H9 (cell line): ENCODE measurements around the gene XRN2. TPM values are rescaled to one million over a fixed set of nuclear protein-coding genes. Genes with fewer than 3 reads are reported as not detected.

Experiments used
- DNase-seq: peaks from one replicate; pipeline ENCODE4 v3.0.0-alpha.2; 2017
- H2AFZ ChIP-seq: one replicate; pipeline ENCODE4 v1.6.1; 2013; ENCODE audit warnings: mild to moderate bottlenecking, low read length, control low read depth, moderate library complexity
- H2AK5ac ChIP-seq: 2 replicates; pipeline ENCODE4 v1.6.1; 2013; ENCODE audit warnings: low read length, control low read depth, mixed read lengths; ENCODE audit not compliant: insufficient read length
- H2BK120ac ChIP-seq: one replicate; pipeline ENCODE4 v1.6.1; 2013; ENCODE audit warnings: low read depth, mild to moderate bottlenecking, low read length, control low read depth, inconsistent platforms; ENCODE audit not compliant: poor library complexity, severe bottlenecking
- H2BK12ac ChIP-seq: 2 replicates; pipeline ENCODE4 v1.6.1; 2013; ENCODE audit warnings: low read length, control low read depth, mixed read lengths, low read depth; ENCODE audit not compliant: insufficient read length
- H2BK15ac ChIP-seq: 2 replicates; pipeline ENCODE4 v1.6.1; 2013; ENCODE audit warnings: low read depth, low read length, control low read depth
- H2BK20ac ChIP-seq: one replicate; pipeline ENCODE4 v1.6.1; 2013; ENCODE audit warnings: low read depth, mild to moderate bottlenecking, low read length, control low read depth, inconsistent platforms; ENCODE audit not compliant: poor library complexity, severe bottlenecking
- H2BK5ac ChIP-seq: 2 replicates; pipeline ENCODE4 v1.6.1; 2013; ENCODE audit warnings: low read length, control low read depth, mixed read lengths; ENCODE audit not compliant: insufficient read length
- H3K14ac ChIP-seq: 2 replicates; pipeline ENCODE4 v1.6.1; 2013; ENCODE audit warnings: low read length, control low read depth; ENCODE audit not compliant: insufficient read depth
- H3K18ac ChIP-seq: 2 replicates; pipeline ENCODE4 v1.6.1; 2013; ENCODE audit warnings: low read depth, mild to moderate bottlenecking, mixed read lengths, low read length, control low read depth; ENCODE audit not compliant: insufficient read length
- H3K23ac ChIP-seq: 2 replicates; pipeline ENCODE4 v1.6.1; 2013; ENCODE audit warnings: low read length, control low read depth, mixed read lengths, low read depth; ENCODE audit not compliant: insufficient read length
- H3K23me2 ChIP-seq: 2 replicates; pipeline ENCODE4 v1.6.1; 2013; ENCODE audit warnings: low read depth, mild to moderate bottlenecking, mixed read lengths, low read length, control low read depth; ENCODE audit not compliant: insufficient read length, poor library complexity, severe bottlenecking
- H3K27ac ChIP-seq: 2 replicates; pipeline ENCODE4 v1.5.1; 2013; ENCODE audit warnings: low read length, control low read depth, mixed read lengths, low read depth; ENCODE audit not compliant: insufficient read length
- H3K27me3 ChIP-seq: 2 replicates; pipeline ENCODE4 v1.6.1; 2013; ENCODE audit warnings: low read length, control low read depth, inconsistent platforms; ENCODE audit not compliant: insufficient read depth
- H3K4ac ChIP-seq: 2 replicates; pipeline ENCODE4 v1.6.1; 2013; ENCODE audit warnings: low read depth, mild to moderate bottlenecking, control low read depth, inconsistent platforms, low read length, moderate library complexity
- H3K4me1 ChIP-seq: 2 replicates; pipeline ENCODE4 v1.6.1; 2013; ENCODE audit warnings: low read length, control low read depth, inconsistent platforms; ENCODE audit not compliant: insufficient read depth
- H3K4me2 ChIP-seq: 2 replicates; pipeline ENCODE4 v1.6.1; 2013; ENCODE audit warnings: low read length, control low read depth, mixed read lengths; ENCODE audit not compliant: insufficient read length, insufficient read depth
- H3K56ac ChIP-seq: 2 replicates; pipeline ENCODE4 v1.6.1; 2013; ENCODE audit warnings: low read depth, mild to moderate bottlenecking, mixed read lengths, low read length, control low read depth; ENCODE audit not compliant: insufficient read length
- H3K79me1 ChIP-seq: 2 replicates; pipeline ENCODE4 v1.6.1; 2013; ENCODE audit warnings: low read depth, mild to moderate bottlenecking, moderate library complexity, low read length, control low read depth, inconsistent platforms; ENCODE audit not compliant: insufficient read depth, poor library complexity, severe bottlenecking
- H3K79me2 ChIP-seq: 2 replicates; pipeline ENCODE4 v1.6.1; 2013; ENCODE audit warnings: low read length, control low read depth, inconsistent platforms; ENCODE audit not compliant: insufficient read depth
- H3K9ac ChIP-seq: 2 replicates; pipeline ENCODE4 v1.6.1; 2013; ENCODE audit warnings: low read length, control low read depth, mixed read lengths; ENCODE audit not compliant: insufficient read length; ENCODE audit errors: extremely low read depth
- H3K9me3 ChIP-seq: one replicate; pipeline ENCODE4 v1.6.1; 2013; ENCODE audit warnings: low read depth, low read length, inconsistent platforms; ENCODE audit not compliant: control insufficient read depth
- H3T11ph ChIP-seq: one replicate; pipeline ENCODE4 v1.6.1; 2013; ENCODE audit warnings: mild to moderate bottlenecking, low read length, control low read depth, inconsistent platforms
- H4K20me1 ChIP-seq: one replicate; pipeline ENCODE4 v1.6.1; 2013; ENCODE audit not compliant: control insufficient read depth, insufficient read length, insufficient read depth
- H4K5ac ChIP-seq: 2 replicates; pipeline ENCODE4 v1.6.1; 2013; ENCODE audit warnings: low read depth, mild to moderate bottlenecking, mixed read lengths, low read length, control low read depth; ENCODE audit not compliant: insufficient read length
- H4K8ac ChIP-seq: replicated peaks from 2 replicates; pipeline ENCODE4 v1.6.1; 2013; ENCODE audit warnings: low read length, control low read depth, mixed read lengths, low read depth; ENCODE audit not compliant: insufficient read length
- H4K91ac ChIP-seq: 2 replicates; pipeline ENCODE4 v1.6.1; 2013; ENCODE audit warnings: low read depth, mild to moderate bottlenecking, moderate library complexity, mixed read lengths, low read length, control low read depth; ENCODE audit not compliant: insufficient read length
- H3K27ac Mint-ChIP-seq, 3 experiments: 2 replicates in 2 of 3; 3 replicates in 1 of 3; pipeline ENCODE4 v1.8.0; 2020 to 2021; ENCODE audit warnings: mixed read lengths in 3 of 3, mild to moderate bottlenecking in 1 of 3, moderate library complexity in 1 of 3
- H3K27me3 Mint-ChIP-seq: 2 replicates; pipeline ENCODE4 v1.8.0; 2021; ENCODE audit warnings: low read depth, mild to moderate bottlenecking, moderate library complexity, mixed read lengths
- H3K36me3 Mint-ChIP-seq, 3 experiments: 2 replicates in 2 of 3; 3 replicates in 1 of 3; pipeline ENCODE4 v1.8.0; 2020 to 2021; ENCODE audit warnings: low read depth in 3 of 3, mixed read lengths in 3 of 3; ENCODE audit not compliant: insufficient read depth in 1 of 3
- H3K4me1 Mint-ChIP-seq, 2 experiments: 2 replicates each; pipeline ENCODE4 v1.8.0; 2020; ENCODE audit warnings: mixed read lengths in 2 of 2
- H3K4me3 Mint-ChIP-seq, 2 experiments: 2 replicates in 1 of 2; 3 replicates in 1 of 2; pipeline ENCODE4 v1.8.0; 2020 to 2021; ENCODE audit warnings: mild to moderate bottlenecking in 2 of 2, mixed read lengths in 2 of 2, moderate library complexity in 1 of 2
- H3K9me3 Mint-ChIP-seq, 2 experiments: 2 replicates in 1 of 2; 3 replicates in 1 of 2; pipeline ENCODE4 v1.8.0; 2020; ENCODE audit warnings: mild to moderate bottlenecking in 2 of 2, mixed read lengths in 2 of 2, moderate library complexity in 1 of 2
- CTCF ChIP-seq: fragments of 200-600 bp; sonication (generic); conservative IDR thresholded peaks from 3 replicates; pipeline ENCODE4 v1.8.0; 2021; ENCODE audit warnings: antibody characterized with exemption, mild to moderate bottlenecking
- whole genome bisulfite sequencing: extraction: QIAGEN DNeasy Blood & Tissue Kit; methylation state at CpG from one replicate; pipeline ENCODE4 v1.1.7; 2013; ENCODE audit warnings: missing lambda C conversion rate, low lambda C conversion rate, mixed read lengths; ENCODE audit not compliant: insufficient read length; ENCODE audit errors: extremely low coverage; 5-methylcytosine and 5-hydroxymethylcytosine counted together
- total RNA-seq: library from RNA; stranded (reverse); gene quantifications from 2 replicates; pipeline ENCODE4 v1.2.1, GENCODE V29; 2021

The XRN2 gene
- total RNA-seq, 1 experiment from 2014 or later: 96.7 TPM

GRCh38 chr20:21396599-21397340 lies 93.6 kb downstream of the XRN2 start:
- H3K4me1 ChIP-seq: peaks cover 2% of the 10 kb centered on the region; the same call in 1 of the 2 replicates
- H3K27ac ChIP-seq: no peak overlapping the region
- H3K56ac ChIP-seq: no peak overlapping the region
- no peak overlapping the region for H2BK12ac ChIP-seq
- no peak overlapping the region for H3K18ac ChIP-seq
- peaks cover 92% of the 10 kb centered on the region for H3K27me3 Mint-ChIP-seq
- H2BK120ac ChIP-seq: no peak overlapping the region
- H2BK15ac ChIP-seq: no peak overlapping the region; the same call in 1 of the 2 replicates
- H2AK5ac ChIP-seq: no peak overlapping the region
- H3K27me3 ChIP-seq: peaks cover 51% of the 10 kb centered on the region
- H3K9me3 Mint-ChIP-seq: peaks cover 0 to 4% of the 10 kb centered on the region in 2 experiments; a peak in 2 of 5 replicates
- no peaks in the 10 kb centered on the region for H3K79me1 ChIP-seq
- no peaks in the 10 kb centered on the region for H3K23me2 ChIP-seq
- no peak overlapping the region for H4K5ac ChIP-seq
- peaks cover 7 to 15% of the 10 kb centered on the region in 2 experiments for H3K4me1 Mint-ChIP-seq
- no peak overlapping the region; the same call in 1 of the 2 replicates for H3K14ac ChIP-seq
- H3K23ac ChIP-seq: no peak overlapping the region
- no peak overlapping the region for H3K4ac ChIP-seq
- H4K91ac ChIP-seq: no peak overlapping the region
- H3K79me2 ChIP-seq: no peaks in the 10 kb centered on the region
- H3K4me3 Mint-ChIP-seq: no peak overlapping the region; a peak in 1 of 5 replicates
- H2BK5ac ChIP-seq: no peak overlapping the region
- TF ChIP-seq CTCF: no peak
- no peak overlapping the region for H3K27ac Mint-ChIP-seq
- WGBS: no CpG with 5 or more reads among the region's 116 CpGs
- no peak overlapping the region for H3T11ph ChIP-seq
- no peaks in the 10 kb centered on the region; a peak in 2 of 7 replicates for H3K36me3 Mint-ChIP-seq
- no peak overlapping the region for H2AFZ ChIP-seq
- no peak overlapping the region for H4K8ac ChIP-seq
- no peaks in the 10 kb centered on the region for H3K9me3 ChIP-seq
- no peak overlapping the region for H3K9ac ChIP-seq
- H2BK20ac ChIP-seq: no peak overlapping the region
- H4K20me1 ChIP-seq: no peaks in the 10 kb centered on the region
- peak; percentile 46 for DNase-seq
- H3K4me2 ChIP-seq: peak overlapping the region; percentile 56
